Hindlimb muscle (tissue), 1 donor: ENCODE results near the gene KIAA0586. TPM values are rescaled to one million over a fixed set of nuclear protein-coding genes. Genes with fewer than 3 reads are reported as not detected.
"Not testable (repeated sequence)": the region's sequence is repeated elsewhere in the genome, so short reads cannot be mapped to it uniquely, and the experiment has no call there.

ENCODE experiments used
- DNase-seq: peaks from one replicate; pipeline ENCODE4 v3.0.0-alpha.2; 2013
- polyA plus RNA-seq: library from polyadenylated mRNA; unstranded; fragments of 120-200 nt; gene quantifications from one replicate; pipeline ENCODE4 v1.2.1, GENCODE V29; 2013; ENCODE audit not compliant: insufficient read length

Gene KIAA0586
- 18.5 TPM for polyA plus RNA-seq

DNA sequence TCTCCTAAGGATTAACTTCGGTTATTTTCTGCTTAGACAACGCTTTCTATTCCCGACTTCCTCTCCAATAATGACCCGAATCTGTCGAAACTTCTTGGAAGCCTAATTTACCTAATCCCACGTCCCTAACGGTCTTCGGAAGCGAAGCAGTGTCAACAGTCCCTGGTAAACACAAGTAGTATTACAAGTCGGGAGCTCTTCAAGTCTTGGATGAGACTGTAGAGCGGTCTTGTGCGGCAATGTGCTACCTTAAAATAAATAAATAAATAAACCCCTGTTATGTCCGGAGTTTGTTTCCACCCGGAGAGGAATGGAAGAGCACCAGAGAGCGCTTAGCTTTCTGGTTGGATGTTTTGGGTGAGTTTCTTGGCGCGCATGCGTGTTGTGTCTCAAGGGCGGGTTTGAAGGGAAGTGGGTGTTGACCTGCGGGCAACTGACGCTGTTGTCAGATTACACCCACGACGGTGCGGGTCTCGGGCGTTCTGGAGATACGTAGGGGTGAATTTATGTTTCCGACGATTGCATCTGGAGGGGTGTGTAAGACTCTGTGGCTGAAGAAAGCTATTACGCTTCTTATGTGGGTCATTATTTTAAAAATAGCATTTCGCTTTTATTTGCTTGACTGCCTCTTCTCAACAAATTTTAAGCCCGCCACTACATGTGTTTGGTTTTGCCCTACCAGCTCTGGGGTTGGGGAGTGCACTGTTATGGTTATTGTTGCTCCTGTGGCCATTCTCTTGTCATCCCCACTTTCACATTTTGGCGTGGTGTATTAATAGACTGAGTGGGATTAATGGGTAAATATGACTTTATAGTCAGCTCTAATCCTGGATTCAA, at the start of gene KIAA0586, which contains the start of gene TIMM9:
KIAA0586 (plus strand) TSS at position 439 of the 837 bp plus-strand sequence. CDS start 546 bp downstream, outside the sequence.
TIMM9 (minus strand) TSS at position 251 of the 837 bp plus-strand sequence. CDS start 15,586 bp downstream, outside the sequence.
- DNase-seq: peak; percentile 97

DNA sequence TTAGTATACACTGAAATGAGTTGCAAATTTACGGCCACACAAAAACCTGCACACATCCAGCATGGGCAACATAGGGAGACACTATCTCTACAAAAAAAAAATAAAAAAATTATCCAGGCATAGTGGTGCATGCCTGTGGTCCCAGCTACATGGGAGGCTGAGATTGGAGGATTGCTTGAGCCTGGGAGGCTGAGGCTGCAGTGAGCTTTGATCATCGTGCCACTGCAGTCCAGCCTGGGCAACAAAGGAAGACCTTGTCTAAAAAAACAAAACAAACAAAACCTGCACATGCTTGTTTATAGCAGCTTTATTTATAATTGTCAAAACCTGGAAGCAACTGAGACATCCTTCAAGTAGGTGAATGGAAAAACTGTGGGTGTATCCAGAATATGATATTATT, 36.7 kb upstream of the KIAA0586 start:
- no peak for DNase-seq

DNA sequence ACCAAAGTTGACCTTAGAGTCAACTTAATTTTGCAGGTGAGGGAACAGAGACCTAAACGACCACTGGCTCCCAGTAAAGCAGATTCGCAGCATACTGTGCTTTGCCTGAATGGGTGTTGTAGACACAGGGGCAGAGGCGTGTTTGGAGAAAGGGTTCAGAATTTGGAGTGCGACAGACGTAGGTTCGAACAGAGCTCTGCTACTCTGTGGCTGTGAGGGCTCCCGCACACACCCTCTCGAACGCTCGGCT, 32.0 kb upstream of the KIAA0586 start:
- DNase-seq: no peak

DNA sequence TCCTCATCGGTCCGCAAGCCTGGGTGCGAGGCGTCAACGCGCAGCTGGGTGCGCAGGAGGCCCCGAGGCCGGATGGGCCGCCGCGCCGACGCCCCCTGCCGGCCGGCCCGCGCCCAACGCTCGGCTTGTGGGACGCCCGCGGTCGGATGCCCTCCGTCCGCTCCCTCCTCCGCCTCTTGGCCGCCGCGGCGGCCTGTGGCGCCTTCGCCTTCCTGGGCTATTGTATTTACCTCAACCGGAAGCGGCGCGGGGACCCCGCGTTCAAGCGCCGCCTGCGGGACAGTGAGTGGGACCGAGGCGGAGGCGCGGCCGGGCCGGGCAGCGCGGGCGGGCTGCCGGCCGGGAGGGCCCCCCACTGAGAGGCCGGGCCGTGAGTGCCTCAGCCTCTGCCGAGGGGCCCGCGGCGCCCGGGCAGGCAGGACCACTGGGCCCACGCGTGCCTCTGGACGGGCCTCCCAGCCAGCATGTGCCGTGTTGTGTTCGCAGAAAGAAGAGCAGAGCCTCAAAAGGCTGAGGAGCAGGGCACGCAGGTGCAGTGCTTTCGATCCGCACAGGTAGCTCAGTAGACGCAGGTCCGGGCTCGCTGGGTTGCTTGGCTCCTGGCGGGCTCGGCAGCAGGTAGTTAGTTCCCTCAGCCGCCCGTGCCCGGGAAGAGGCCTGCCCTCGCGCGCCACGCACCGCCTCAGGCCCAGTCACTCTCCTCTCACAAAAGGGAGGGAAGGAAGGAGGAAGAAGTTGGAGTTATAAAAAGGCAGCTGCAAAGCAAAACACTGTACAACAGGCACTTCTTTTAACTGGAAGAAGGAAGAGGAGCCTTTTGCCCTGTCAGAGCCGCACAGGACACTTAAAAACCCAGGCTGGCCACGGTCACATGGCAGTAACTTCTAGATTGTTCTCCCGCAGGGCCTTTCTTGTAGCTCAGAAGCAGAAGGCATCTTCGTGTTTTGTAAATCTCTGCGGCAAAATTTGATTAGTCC, 31.4 kb upstream of the KIAA0586 start, which contains the start of gene TOMM20L:
TOMM20L (plus strand) TSS at position 119 of the 977 bp plus-strand sequence; CDS start at position 147, 28 bp downstream.
- DNase-seq: peak; percentile 77

DNA sequence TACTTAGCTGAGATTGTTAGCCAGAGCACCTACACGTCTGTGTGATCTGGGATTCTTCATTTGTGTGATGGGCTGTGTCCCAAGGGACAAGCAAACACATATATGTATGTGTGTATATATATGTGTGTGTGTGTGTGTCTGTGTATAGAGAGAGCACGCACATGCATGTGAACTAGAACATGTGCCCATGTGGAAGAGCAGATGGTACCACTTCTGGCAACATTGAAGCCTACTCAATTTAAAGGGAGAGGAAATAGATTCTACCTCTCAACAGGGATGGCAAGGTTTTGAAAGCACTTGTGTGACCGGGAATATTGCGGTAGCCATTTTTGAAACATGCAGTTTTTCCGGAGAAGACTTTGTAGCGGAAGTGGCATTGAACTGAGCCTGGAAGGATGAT, 30.4 kb upstream of the KIAA0586 start:
- no peak for DNase-seq

DNA sequence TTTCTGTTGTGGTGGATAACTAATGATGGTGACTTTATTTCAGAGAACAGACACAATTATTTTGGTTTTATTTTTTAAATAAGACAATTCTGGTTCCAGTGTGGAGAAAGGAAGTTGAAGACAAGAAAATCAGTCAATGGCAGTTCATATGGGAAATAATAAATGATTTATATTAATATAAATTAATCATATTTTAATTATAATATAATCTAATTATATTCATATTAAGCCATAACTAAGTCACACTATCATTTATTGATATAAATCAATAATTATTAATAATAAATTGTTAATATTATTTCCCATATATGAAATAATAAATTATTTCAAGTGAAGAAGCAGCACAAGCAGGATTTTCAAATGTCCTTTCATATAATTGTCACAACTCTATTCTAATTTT, 29.0 kb upstream of the KIAA0586 start:
- DNase-seq: no peak

DNA sequence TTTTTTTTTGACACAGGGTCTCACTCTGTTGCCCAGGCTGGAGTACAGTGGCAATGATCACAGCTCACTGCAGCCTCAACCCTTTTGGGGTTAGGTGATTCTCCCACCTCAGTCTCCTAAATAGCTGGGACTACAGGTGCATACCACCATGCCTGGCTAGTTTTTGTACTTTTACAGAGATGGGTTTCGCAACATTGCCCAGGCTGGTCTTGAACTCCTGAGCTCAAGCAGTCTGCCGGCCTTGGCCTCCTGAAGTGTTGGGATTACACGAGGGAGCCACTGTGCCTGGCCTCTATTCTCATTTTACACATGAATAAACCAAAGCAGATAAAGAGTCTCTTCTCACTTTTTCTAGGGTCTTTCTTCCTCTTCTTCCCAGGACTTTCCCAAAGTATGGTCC, 28.6 kb upstream of the KIAA0586 start:
- no peak for DNase-seq

DNA sequence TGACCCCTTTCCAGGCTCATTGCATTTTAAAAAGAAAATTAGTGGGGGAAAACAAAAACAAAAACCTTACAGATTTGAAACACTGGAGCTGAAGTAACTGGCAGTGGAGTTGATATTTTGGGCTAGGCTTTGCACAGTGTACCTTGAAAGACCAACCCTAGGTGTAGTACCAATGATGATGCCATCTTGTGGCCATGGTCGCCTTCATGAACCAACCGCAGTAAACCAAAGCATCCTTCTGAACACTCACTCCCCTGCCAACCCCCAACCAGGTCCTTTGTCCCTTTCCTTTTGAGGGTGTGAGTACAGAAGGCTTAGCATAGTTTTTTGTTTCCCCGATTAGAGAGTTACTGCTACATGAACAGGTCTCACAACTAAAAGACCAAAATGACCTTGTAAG, 25.9 kb upstream of the KIAA0586 start:
- no peak for DNase-seq

DNA sequence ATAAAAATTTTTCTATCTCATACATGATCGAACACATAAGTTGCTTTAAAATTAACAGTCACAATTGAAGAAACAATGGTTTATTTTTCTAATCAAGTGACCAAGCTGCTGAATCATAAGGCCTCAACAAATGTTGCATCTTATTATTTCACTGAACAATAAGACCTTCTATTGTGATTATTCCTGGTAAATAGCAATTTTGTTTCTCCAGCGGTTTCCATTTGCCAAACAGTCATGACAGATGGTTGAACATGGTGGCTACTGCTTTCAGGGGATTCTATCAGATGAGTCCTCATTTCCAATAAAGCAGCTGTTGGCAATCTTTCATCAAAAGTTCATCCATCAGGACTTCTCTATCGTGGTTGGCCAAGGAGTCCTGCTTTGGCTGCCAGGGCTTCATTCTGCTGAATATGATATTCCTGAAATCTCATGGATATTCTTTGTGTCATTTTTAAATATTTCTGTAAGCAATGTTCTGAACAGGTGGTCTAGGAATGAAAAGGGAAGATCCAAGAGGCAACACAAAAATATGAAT, 18.8 kb upstream of the KIAA0586 start:
- DNase-seq: no peak

DNA sequence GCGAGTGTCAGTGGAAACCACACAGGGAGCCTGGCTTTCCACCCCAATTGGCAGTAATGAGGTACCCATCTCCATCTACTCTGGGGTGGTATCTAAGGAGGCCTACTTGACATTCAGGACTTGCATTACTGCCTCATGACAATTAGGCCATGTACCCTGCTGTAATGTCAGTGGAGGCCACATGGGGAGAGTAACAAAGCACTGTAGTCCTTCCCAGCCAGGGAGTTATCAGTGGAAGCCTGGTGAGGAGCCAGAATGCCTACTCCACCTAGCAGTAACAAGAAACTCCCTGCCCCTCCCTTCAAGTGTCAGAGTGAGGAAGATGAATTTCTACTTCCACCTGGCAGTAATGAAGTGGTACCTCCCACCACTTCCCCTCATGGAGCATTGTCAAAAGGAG, 12.7 kb upstream of the KIAA0586 start:
- DNase-seq: no peak

DNA sequence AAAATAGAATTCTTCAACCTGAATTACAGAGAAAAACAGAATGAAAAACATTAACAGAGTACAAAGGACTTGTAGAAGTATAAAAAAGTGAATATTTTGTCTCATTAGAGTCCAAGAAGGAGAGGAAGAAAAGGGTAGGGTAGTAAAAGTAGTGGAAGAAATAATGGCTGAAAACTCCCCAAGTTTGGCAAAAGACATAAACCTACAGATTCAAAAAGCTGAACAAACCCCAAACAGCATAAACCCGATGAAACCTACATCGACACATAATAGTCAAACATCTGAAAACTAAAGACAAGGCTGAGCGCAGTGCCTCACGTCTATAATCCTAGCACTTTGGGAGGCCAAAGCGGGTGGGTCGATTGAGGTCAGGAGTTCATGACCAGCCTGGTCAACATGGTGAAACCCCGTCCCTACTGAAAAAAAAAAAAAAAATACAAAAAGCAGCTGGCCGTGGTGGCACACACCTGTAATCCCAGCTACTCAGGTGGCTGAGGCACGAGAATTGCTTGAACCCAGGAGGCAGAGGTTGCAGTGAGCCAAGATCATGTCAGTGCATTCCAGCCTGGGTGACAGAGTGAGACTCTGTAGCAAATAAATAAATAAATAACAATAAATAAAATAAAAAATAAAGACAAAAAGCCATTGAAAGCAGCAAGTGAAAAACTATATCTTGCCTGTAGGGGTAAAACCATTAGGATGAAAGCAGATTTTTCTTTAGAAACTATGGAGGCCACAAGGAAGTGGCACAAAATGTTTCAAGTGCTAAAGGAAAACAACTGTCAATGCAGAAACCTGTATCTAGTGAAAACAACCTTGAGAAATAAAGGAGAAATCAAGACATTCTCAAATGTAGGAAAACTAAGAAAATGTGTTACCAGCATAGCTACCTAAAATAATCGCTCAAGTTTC, 11.6 kb upstream of the KIAA0586 start:
- DNase-seq: no peak

DNA sequence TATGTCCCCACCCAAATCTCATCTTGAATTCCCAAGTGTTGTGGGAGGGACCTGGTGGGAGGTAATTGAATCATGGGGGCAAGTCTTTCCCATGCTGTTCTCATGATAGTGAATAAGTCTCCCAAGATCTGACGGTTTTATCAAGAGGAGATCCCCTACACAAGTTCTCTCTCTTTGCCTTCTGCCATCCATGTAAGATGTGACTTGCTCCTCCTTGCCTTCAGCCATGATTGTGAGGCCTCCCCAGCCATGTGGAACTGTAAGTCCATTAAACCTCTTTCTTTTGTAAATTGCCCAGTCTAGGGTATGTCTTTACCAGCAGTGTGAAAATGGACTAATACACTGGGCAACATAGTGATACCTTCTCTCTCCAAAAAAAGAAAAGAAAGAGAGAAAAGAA, 10.6 kb upstream of the KIAA0586 start:
- not testable (repeated sequence) for DNase-seq

DNA sequence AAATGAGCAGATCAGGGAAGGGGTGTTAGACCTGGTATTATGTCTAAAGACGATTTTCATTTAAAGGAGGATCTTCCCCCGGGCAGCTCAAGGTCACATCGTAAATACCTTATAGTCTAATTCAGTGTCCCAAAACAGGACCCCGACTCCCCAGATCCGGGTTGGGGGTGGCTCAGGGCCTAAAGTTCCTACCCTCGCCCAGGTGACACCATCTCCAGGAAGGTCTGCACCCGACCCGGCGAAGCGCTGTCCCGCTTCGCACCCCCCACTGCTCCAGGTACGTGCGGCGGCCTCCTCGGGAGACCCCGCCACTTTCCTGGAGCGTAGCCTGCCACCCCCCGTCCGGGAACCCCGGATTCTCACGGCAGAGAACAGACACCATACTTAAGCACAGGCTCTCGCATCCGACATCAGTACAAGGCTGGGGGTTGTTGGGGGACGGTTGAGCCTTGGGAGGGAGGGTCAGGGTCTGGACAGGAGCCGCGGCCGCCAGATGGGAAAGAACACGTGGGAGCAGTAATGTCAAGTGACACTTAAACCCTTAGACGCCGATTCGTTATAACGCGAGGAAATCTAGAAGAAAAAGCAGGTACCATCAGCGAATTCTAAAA, 744 bp upstream of the KIAA0586 start:
- peak; percentile 79 for DNase-seq

DNA sequence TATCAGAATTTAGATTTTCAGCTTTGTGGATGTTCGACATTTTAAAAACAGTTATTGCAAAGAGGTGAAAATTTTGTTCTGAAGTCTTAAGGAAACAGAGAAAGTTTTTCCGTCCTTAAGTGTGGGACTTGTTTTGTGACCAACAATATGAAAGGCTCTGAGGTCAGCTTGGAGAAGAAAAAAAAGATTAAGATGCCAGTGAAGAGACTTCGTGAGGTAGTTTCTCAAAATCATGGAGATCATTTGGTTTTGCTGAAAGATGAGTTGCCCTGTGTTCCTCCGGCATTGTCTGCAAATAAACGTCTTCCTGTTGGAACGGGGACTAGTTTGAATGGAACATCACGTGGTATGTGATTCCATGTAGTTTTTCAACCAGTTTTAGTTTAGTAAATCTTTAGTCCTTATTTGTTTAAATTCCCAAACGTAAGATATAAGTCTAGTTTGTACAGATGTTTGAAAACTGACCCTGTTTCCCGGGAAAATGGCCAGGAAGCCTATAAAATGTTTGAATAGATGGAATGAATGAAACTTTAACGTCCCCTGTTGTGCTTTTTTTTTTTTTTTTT, 682 bp downstream of the KIAA0586 start:
- peak; percentile 61 for DNase-seq

DNA sequence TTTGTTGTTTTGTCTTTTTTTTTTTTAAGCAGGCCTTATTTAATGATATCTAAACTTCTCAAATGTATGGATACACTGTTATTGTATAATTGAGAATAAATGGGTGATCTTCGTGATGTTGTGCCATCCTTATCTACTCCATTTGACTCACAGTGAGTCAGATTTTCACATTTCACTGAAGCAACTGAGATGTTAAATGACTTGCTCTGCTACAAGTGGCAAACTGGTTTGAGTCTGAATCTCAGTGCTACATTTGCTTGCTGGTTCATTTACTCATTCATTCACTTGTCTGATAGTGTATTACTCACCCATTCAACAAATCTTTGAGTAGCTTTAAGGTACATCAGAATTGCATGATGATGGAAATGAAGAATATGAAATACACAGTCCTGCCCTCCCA, 2.6 kb downstream of the KIAA0586 start:
- no peak for DNase-seq

DNA sequence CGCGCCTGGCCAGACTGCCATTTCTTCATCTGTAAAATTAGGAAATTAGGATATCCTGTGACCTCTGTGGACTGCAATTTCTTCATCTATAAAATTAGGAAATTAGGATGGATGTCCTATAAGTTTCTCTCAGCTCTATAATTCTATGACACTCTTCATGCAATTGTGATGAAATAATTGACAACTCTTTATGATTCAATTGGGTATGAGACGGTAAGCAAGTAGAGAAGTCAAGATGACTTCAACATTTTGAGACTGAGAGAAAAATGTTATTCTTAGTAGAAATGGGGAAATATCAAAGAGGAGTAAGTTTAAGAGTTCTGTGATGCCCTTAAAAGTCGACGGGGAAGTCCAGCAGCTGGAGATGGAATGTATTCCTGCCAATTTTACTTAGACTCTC, 12.0 kb downstream of the KIAA0586 start:
- no peak for DNase-seq

DNA sequence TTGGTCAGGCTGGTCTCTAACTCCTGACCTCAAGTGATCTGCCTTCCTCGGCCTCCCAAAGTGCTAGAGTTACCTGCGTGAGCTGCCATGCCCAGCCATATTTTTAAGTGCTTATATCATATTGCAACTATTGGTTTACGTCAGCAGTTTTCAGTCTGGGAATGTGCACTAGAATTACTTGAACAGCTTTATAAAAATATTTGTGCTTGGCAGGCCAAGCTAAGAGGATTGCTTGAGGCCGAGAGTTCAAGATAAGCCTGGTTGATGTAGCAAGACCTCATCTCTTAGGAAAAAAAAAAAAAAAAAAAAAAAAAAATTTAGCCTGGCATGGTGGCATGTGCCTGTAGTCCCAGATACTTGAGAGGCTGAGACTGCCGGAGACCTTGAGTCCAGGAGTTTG, 17.1 kb downstream of the KIAA0586 start:
- DNase-seq: no peak

DNA sequence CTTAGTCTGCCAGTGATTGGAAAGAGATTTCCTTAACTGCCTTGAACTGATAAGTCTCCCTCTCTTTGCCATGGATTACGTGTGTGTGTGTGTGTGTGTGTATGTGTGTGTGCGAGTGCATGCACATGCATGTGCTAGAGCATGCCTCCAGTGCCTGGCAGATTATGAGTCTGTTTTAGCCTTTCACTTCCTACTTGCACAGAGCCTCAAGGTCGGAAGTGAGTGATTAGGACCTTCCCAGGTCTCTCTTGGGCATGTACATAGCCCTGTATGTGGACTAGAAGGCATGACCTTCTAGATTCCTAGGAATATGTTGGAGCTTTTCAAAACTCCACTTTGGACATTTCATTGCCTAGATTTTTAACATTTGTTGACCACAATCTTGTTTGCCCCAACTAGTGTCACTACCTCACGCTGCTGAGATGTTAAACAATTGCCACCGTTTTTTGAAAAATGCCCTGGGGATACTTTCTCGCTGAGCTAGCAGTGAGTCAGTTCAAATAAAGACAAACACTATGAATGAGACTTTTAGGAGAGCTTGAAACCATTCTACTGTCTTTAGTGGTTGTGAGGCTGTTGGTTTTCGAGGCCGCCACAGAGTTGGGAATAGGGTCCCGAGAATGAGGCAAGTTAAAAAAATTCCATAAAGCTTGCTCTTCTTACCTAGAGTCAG, 28.2 kb downstream of the KIAA0586 start:
- DNase-seq: no peak

DNA sequence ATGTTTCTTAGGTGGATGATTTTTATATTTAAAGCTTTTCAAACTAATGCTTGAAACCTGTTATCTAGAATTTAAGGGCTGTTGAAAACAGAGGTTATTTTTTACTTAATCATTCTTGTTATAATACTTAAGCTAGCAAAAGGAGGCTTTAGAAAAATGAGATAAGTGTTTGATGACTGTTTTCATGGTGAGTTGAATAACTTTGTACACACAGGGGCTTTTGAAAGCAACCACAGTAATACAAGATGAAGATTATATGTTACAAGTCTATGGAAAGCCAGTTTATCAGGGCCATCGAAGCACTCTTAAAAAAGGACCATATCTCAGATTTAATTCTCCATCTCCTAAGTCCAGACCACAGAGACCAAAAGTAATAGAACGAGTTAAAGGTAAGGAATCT, 33.3 kb downstream of the KIAA0586 start:
- no peak for DNase-seq

DNA sequence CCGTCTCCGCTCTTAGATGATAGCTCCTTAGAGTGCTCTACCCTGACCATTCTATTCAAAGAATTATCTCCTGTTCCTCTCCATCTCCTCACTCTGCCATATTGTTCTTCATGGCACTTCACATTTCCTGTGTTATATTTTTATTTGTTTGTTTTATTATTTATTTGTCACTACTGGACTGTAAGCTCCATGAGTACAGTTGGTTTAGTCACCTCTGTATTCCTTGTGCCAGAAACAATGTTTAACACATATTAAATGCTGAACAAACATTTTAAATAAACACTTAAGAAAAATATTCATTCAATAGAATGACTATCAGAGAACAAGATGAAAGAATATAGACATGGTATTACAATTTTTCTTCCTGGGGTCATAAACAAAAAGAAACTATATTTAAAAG, 35.6 kb downstream of the KIAA0586 start:
- no peak for DNase-seq

DNA sequence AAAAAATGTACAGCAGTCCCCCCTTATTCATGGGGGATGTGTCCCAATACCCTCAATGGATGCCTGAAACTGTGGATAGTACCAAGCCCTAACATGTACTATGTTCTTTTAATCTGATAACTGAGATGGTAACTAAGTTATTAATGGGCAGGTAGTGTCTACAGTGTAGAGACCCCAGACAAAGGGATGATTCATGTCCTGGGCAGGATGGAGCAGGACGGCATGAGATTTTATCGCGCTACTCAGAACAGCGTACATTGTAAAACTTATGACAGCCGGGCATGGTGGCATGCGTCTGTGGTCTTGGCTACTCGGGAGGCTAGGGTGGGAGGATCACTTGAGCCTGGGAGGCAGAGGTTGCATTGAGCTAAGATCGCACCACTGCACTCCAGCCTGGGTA, 37.1 kb downstream of the KIAA0586 start:
- no peak for DNase-seq
